ENCODE data around the gene GBE1.
"Not testable (repeated sequence)": the region's sequence is repeated elsewhere in the genome, so short reads cannot be mapped to it uniquely, and the experiment has no call there.

The GBE1 gene

GRCh38 chr3:81760924-81761903 lies at the start of gene GBE1:
Gene GBE1, minus strand, starts transcription at chr3:81761645. Its CDS starts 128 bp downstream, at chr3:81761517.
- FAIRE-seq: peak; percentile 92

- FAIRE-seq: no peak
Measured at GRCh38 chr3:81808900-81809299, 47.5 kb upstream of the GBE1 start.

GRCh38 chr3:81799403-81799802 lies 38.0 kb upstream of the GBE1 start:
- FAIRE-seq: no peak

GRCh38 chr3:81793410-81793809 lies 32.0 kb upstream of the GBE1 start:
- FAIRE-seq: no peak

- FAIRE-seq: no peak
Measured at GRCh38 chr3:81790117-81790516, 28.7 kb upstream of the GBE1 start.

GRCh38 chr3:81789691-81790090 lies 28.2 kb upstream of the GBE1 start:
- FAIRE-seq: no peak

GRCh38 chr3:81788610-81789009 lies 27.2 kb upstream of the GBE1 start:
- FAIRE-seq: no peak

GRCh38 chr3:81788044-81788443 lies 26.6 kb upstream of the GBE1 start:
- FAIRE-seq: no peak

GRCh38 chr3:81782585-81782984 lies 21.1 kb upstream of the GBE1 start:
- no peak for FAIRE-seq

GRCh38 chr3:81778678-81779182 lies 17.3 kb upstream of the GBE1 start:
- FAIRE-seq: no peak

GRCh38 chr3:81776643-81777042 lies 15.2 kb upstream of the GBE1 start:
- FAIRE-seq: no peak

GRCh38 chr3:81770710-81771109 lies 9.3 kb upstream of the GBE1 start:
- no peak for FAIRE-seq

- FAIRE-seq: no peak
Measured at GRCh38 chr3:81769299-81769698, 7.9 kb upstream of the GBE1 start.

GRCh38 chr3:81767250-81767859 lies 5.9 kb upstream of the GBE1 start:
- FAIRE-seq: not testable (repeated sequence)

GRCh38 chr3:81765400-81765799 lies 4.0 kb upstream of the GBE1 start:
- no peak for FAIRE-seq

- no peak for FAIRE-seq
Measured at GRCh38 chr3:81764665-81765064, 3.2 kb upstream of the GBE1 start.

- no peak for FAIRE-seq
Measured at GRCh38 chr3:81764002-81764401, 2.6 kb upstream of the GBE1 start.

GRCh38 chr3:81763001-81763400 lies 1.6 kb upstream of the GBE1 start:
- FAIRE-seq: no peak

- no peak for FAIRE-seq
Measured at GRCh38 chr3:81761904-81762580, 597 bp upstream of the GBE1 start.

- no peak for FAIRE-seq
Measured at GRCh38 chr3:81760215-81760614, 1.2 kb downstream of the GBE1 start.

- FAIRE-seq: not testable (repeated sequence)
Measured at GRCh38 chr3:81758771-81759170, 2.7 kb downstream of the GBE1 start.

- no peak for FAIRE-seq
Measured at GRCh38 chr3:81758275-81758674, 3.2 kb downstream of the GBE1 start.

- no peak for FAIRE-seq
Measured at GRCh38 chr3:81753416-81754027, 7.9 kb downstream of the GBE1 start.
